Testis (tissue), 2 donors: ENCODE data around the gene FAHD2A.

Source experiments
- POLR2A ChIP-seq: fragments of 450-650 bp; IDR thresholded peaks from one replicate; pipeline ENCODE4 v1.6.1; 2017; ENCODE audit warnings: antibody characterized with exemption, mild to moderate bottlenecking, moderate library complexity
- TF ChIP-seq, protein P1 (sequence below), 3 experiments: fragments of 450-650 bp in 2 of 3; fragments of 200-600 bp in 1 of 3; sonication (generic) in 1 of 3; IDR thresholded peaks; one replicate each; pipeline ENCODE4 v1.5.1; 2016 to 2019; ENCODE audit warnings: antibody characterized with exemption in 3 of 3, mild to moderate bottlenecking in 2 of 3, moderate library complexity in 1 of 3

DNA sequence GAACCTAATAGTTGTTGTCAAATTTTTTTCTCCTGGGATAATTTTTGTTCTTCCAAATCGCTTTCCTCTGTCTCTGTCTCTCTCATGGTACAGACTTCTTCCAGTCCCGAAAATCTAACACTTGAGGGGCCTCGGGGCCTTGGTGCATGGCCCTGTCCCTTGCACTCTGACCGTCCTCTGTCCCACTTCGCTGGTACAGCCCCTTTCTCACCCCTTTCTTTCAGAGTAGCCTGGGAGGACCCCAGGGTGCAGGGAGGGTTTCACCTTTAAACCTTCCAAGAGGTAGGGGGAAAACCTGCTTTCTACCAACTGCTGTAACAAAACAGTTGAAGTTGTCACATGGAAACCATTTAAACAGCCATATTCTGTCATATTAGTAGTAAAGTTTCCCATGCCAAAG is 22.2 kb upstream of the FAHD2A start:
- TF ChIP-seq, protein P1, sequence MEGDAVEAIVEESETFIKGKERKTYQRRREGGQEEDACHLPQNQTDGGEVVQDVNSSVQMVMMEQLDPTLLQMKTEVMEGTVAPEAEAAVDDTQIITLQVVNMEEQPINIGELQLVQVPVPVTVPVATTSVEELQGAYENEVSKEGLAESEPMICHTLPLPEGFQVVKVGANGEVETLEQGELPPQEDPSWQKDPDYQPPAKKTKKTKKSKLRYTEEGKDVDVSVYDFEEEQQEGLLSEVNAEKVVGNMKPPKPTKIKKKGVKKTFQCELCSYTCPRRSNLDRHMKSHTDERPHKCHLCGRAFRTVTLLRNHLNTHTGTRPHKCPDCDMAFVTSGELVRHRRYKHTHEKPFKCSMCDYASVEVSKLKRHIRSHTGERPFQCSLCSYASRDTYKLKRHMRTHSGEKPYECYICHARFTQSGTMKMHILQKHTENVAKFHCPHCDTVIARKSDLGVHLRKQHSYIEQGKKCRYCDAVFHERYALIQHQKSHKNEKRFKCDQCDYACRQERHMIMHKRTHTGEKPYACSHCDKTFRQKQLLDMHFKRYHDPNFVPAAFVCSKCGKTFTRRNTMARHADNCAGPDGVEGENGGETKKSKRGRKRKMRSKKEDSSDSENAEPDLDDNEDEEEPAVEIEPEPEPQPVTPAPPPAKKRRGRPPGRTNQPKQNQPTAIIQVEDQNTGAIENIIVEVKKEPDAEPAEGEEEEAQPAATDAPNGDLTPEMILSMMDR (IDR thresholded peaks at IDR 0.05): no peak
- no peak for TF ChIP-seq POLR2A
